ENCODE results near the gene ACSL1. TPM values are rescaled to one million over a fixed set of nuclear protein-coding genes. Genes with fewer than 3 reads are reported as not detected.

The ACSL1 gene
- total and polyA plus RNA-seq, 12 donors: 127 to 526 (median 239) TPM

DNA sequence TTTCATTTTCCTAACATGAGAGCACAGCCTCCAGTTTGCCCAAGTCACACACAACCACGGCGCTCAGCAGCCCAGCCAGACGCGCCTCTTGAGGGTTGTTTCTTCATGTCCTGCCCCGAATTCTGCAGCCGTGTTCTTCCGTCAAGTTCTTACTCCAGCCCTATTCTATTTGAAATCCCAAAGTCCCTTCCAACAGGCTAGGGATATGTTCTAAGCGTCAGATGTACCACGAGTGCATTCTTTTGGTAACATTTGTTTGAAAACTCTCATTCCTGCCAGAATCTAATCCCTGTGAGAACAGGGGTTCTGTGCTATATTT is 23.1 kb downstream of the ACSL1 start:
- Histone ChIP-seq H3K9me3 (no peaks in the 10 kb centered on the region), H3K27me3 (no peaks in the 10 kb centered on the region), H3K27ac (peak overlapping the region in 5 of 10 donors; percentile 12 to 87 (median 63)), H3K4me3 (peak overlapping the region in 1 of 10 donors; percentile 5), H3K36me3 (peaks cover 0 to 52% (median 8%) of the 10 kb centered on the region in 9 donors), H3K4me1 (peaks cover 5 to 60% (median 42%) of the 10 kb centered on the region in 9 donors)
- DNase-seq (no peak), ATAC-seq (no peak)
- 80 to 91% methylated on average over 9 of the region's 9 CpGs for WGBS, 2 donors
- TF ChIP-seq, protein P1, sequence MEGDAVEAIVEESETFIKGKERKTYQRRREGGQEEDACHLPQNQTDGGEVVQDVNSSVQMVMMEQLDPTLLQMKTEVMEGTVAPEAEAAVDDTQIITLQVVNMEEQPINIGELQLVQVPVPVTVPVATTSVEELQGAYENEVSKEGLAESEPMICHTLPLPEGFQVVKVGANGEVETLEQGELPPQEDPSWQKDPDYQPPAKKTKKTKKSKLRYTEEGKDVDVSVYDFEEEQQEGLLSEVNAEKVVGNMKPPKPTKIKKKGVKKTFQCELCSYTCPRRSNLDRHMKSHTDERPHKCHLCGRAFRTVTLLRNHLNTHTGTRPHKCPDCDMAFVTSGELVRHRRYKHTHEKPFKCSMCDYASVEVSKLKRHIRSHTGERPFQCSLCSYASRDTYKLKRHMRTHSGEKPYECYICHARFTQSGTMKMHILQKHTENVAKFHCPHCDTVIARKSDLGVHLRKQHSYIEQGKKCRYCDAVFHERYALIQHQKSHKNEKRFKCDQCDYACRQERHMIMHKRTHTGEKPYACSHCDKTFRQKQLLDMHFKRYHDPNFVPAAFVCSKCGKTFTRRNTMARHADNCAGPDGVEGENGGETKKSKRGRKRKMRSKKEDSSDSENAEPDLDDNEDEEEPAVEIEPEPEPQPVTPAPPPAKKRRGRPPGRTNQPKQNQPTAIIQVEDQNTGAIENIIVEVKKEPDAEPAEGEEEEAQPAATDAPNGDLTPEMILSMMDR (IDR thresholded peaks at IDR 0.05): no peak
- intact Hi-C loops (cut with DNase I): no loop called here

DNA sequence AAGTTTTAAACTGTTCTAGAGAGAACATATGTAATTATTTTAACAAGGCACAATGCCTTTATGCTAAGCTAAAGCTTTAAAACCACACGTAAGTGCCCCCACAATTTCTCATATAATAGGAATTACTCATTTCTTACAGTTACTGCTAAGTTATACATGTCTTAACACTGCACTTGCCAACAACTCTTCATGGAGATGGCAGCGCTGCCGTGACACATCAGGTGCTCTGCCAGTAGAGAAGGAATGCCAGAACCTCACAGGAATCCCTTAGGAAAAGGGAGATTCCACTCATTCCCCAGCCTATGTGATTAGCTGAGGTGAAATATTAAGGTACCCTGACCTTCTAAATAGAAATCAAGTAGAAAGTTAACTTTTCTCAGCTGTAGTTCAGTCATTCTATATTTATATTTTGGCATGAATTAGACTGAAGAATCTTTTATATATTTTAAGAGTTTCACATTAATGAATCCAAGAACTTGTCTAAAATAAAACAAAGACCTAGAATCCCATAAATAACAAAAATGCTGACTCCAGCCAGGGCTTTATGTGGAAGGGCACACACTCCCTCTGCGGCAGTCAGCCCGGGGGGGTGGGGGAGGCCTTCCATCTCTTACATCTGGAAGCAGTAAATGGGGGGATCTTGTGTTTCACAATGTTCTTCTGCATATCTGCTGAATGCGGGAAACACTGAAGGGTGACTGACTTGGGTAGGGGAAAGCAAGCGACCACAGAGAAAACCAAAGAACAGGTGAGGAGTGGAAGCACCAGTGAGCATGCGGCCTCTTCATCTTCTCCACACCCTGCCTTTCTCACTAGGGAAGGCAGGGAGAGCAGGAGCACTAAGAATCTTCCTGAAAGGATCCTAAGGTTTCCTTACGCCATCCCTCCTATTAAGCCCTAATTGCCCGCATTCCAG is 23.7 kb downstream of the ACSL1 start:
- TF ChIP-seq, protein P1 (IDR thresholded peaks at IDR 0.05): no peak
- Histone ChIP-seq H3K4me1 (peaks cover 2 to 58% (median 36%) of the 10 kb centered on the region in 9 donors), H3K27me3 (no peaks in the 10 kb centered on the region), H3K27ac (peak overlapping the region in 3 of 10 donors; percentile 12 to 85 (median 23)), H3K4me3 (peak overlapping the region in 1 of 10 donors; percentile 5), H3K9me3 (no peaks in the 10 kb centered on the region), H3K36me3 (peaks cover 0 to 58% (median 9%) of the 10 kb centered on the region in 9 donors)
- whole genome bisulfite sequencing, 2 donors: 76 to 78% methylated on average over 10 of the region's 10 CpGs
- DNase-seq (no peak), ATAC-seq (no peak)
- intact Hi-C loops (cut with DNase I): no loop called here

DNA sequence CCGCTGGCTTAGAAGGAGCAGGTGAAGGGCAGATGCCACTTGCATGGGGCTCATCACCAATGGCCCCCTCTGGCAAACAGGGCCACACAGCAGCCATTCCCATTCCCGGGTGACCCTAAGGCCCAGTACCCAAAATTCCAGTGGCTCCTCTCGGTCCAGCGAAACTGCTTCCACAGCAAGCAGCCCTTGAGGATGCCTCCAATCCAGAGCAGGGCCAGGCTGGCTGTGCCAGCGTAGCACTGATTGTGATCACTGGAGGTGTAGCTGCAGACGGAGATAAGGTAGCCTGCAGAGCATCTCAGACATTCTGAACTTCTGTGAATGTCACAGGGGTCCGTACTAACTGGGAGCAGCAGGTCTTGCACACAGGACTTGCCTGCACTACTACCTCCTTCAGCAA is 27.3 kb downstream of the ACSL1 start:
- TF ChIP-seq, protein P1 (IDR thresholded peaks at IDR 0.05): no peak
- ATAC-seq: no peak
- no peak for DNase-seq
- Histone ChIP-seq H3K36me3 (peaks cover 0 to 88% (median 9%) of the 10 kb centered on the region in 9 donors), H3K4me3 (no peak overlapping the region), H3K27me3 (no peaks in the 10 kb centered on the region), H3K27ac (no peak overlapping the region), H3K4me1 (peaks cover 0 to 58% (median 44%) of the 10 kb centered on the region in 9 donors), H3K9me3 (no peaks in the 10 kb centered on the region)
- 91 to 92% methylated on average over 7 of the region's 7 CpGs for WGBS, 2 donors
- intact Hi-C loops (cut with DNase I): no loop called here

DNA sequence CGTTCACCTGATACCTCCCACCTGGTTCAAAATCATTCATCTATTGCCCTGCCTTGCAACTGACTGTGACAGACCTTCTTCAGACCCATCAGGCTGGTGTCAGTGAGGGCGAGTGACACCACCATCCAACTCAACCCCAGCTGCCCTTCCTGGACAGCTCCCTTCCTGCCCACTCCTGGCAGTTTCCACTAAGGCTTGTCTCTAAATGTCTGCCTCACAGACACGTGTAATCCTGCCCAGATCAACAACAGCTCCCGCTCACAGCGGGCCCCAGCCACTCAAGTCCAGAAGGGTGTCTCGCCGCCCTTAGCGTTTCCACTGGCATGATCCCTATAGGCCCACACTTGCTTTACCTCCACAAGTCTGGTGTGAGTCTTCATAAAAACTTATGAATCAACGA is 28.9 kb downstream of the ACSL1 start:
- Histone ChIP-seq H3K27me3 (no peaks in the 10 kb centered on the region), H3K4me3 (no peak overlapping the region), H3K9me3 (no peaks in the 10 kb centered on the region), H3K4me1 (peaks cover 0 to 65% (median 51%) of the 10 kb centered on the region in 9 donors), H3K36me3 (peaks cover 0 to 79% (median 9%) of the 10 kb centered on the region in 9 donors), H3K27ac (no peak overlapping the region)
- TF ChIP-seq, protein P1 (IDR thresholded peaks at IDR 0.05): no peak
- intact Hi-C loops (cut with DNase I): no loop called here
- ATAC-seq (peak in 5 of 8 donors; percentile 25 to 64 (median 51)), DNase-seq (no peak)
- WGBS, 2 donors: 69 to 77% methylated on average over 9 of the region's 9 CpGs

All from heart right ventricle (tissue), 16 donors.